Endothelial cell (in vitro differentiated cells): ENCODE data around the gene LRRC27. TPM values are rescaled to one million over a fixed set of nuclear protein-coding genes. Genes with fewer than 3 reads are reported as not detected.

Source experiments
- DNase-seq: peaks from one replicate; pipeline ENCODE4 v3.0.0; 2021; ENCODE audit warnings: low spot score
- H3K27ac Mint-ChIP-seq: one replicate; pipeline ENCODE4 v1.8.0; 2021; ENCODE audit warnings: mixed read lengths, inconsistent platforms; ENCODE audit not compliant: unreplicated experiment
- H3K27me3 Mint-ChIP-seq: one replicate; pipeline ENCODE4 v1.8.0; 2021; ENCODE audit warnings: mild to moderate bottlenecking, moderate library complexity, mixed read lengths, inconsistent platforms; ENCODE audit not compliant: unreplicated experiment
- H3K36me3 Mint-ChIP-seq: one replicate; pipeline ENCODE4 v1.8.0; 2021; ENCODE audit warnings: mild to moderate bottlenecking, low read depth, mixed read lengths, inconsistent platforms; ENCODE audit not compliant: unreplicated experiment
- H3K4me1 Mint-ChIP-seq: one replicate; pipeline ENCODE4 v1.8.0; 2021; ENCODE audit warnings: mild to moderate bottlenecking, mixed read lengths, inconsistent platforms; ENCODE audit not compliant: unreplicated experiment
- H3K4me3 Mint-ChIP-seq: one replicate; pipeline ENCODE4 v1.8.0; 2021; ENCODE audit warnings: mild to moderate bottlenecking, mixed read lengths, inconsistent platforms; ENCODE audit not compliant: unreplicated experiment
- H3K9me3 Mint-ChIP-seq: one replicate; pipeline ENCODE4 v1.8.0; 2021; ENCODE audit warnings: mixed read lengths, inconsistent platforms; ENCODE audit not compliant: unreplicated experiment
- CTCF ChIP-seq: fragments of 200-600 bp; sonication (generic); IDR thresholded peaks from one replicate; pipeline ENCODE4 v1.5.0; 2021; ENCODE audit warnings: antibody characterized with exemption; ENCODE audit not compliant: unreplicated experiment
- total RNA-seq: library from RNA; stranded (reverse); fragmentation: NEBNext Ultra II Directional; extraction: Animal tissue kit (Norgen Biotek cat#: 25700); gene quantifications from one replicate; pipeline ENCODE4 v1.2.1, GENCODE V29; 2021; ENCODE audit not compliant: unreplicated experiment

Gene LRRC27
- total RNA-seq, 1 donor from 2014 or later, result 11.1 TPM

GRCh38 chr10:132427006-132427771 lies 95.2 kb downstream of the LRRC27 start:
- no peaks in the 10 kb centered on the region for H3K9me3 Mint-ChIP-seq

GRCh38 chr10:132427939-132428367 lies 96.0 kb downstream of the LRRC27 start:
- no peaks in the 10 kb centered on the region for H3K9me3 Mint-ChIP-seq
- no peak for TF ChIP-seq CTCF
- no peak overlapping the region for H3K4me3 Mint-ChIP-seq
- H3K36me3 Mint-ChIP-seq, result peaks cover 5% of the 10 kb centered on the region
- peaks cover 10% of the 10 kb centered on the region for H3K27me3 Mint-ChIP-seq
- H3K27ac Mint-ChIP-seq, result no peak overlapping the region
- no peaks in the 10 kb centered on the region for H3K4me1 Mint-ChIP-seq
- DNase-seq, result no peak

More at GRCh38 chr10:132427006-132427771, 95.2 kb downstream of the LRRC27 start:
- no peak overlapping the region for H3K27ac Mint-ChIP-seq
- TF ChIP-seq CTCF, result no peak
- peaks cover 10% of the 10 kb centered on the region for H3K27me3 Mint-ChIP-seq
- H3K4me1 Mint-ChIP-seq, result no peaks in the 10 kb centered on the region
- no peak overlapping the region for H3K4me3 Mint-ChIP-seq
- DNase-seq, result no peak
- peaks cover 5% of the 10 kb centered on the region for H3K36me3 Mint-ChIP-seq

- no peaks in the 10 kb centered on the region for H3K9me3 Mint-ChIP-seq
- peaks cover 5% of the 10 kb centered on the region for H3K36me3 Mint-ChIP-seq
- no peaks in the 10 kb centered on the region for H3K4me1 Mint-ChIP-seq
- H3K27ac Mint-ChIP-seq, result no peak overlapping the region
- H3K4me3 Mint-ChIP-seq, result no peak overlapping the region
- TF ChIP-seq CTCF, result no peak
- no peak for DNase-seq
- H3K27me3 Mint-ChIP-seq, result peaks cover 9% of the 10 kb centered on the region
These were observed 96.5 kb downstream of the LRRC27 start for GRCh38 chr10:132428486-132428995.

Other genes with a start within 250 kb of the LRRC27 start
- gene DPYSL4, start 145.2 kb upstream of the LRRC27 start, total RNA-seq, result 15.0 TPM
- 12.6 TPM for gene STK32C, start 24.2 kb upstream of the LRRC27 start, total RNA-seq
- gene PWWP2B, start 65.0 kb downstream of the LRRC27 start, total RNA-seq, result 7.6 TPM
- gene INPP5A, start 205.6 kb downstream of the LRRC27 start, total RNA-seq, result 45.2 TPM